ENCODE data around the gene GPRC5A. TPM values are rescaled to one million over a fixed set of nuclear protein-coding genes. Genes with fewer than 3 reads are reported as not detected.

GPRC5A gene
- total and polyA plus RNA-seq, 2 of the 13 experiments (the other 11 are each of a cell fraction or from before 2014, with no cell fraction given) = 0.27 to 3.0 TPM

DNA sequence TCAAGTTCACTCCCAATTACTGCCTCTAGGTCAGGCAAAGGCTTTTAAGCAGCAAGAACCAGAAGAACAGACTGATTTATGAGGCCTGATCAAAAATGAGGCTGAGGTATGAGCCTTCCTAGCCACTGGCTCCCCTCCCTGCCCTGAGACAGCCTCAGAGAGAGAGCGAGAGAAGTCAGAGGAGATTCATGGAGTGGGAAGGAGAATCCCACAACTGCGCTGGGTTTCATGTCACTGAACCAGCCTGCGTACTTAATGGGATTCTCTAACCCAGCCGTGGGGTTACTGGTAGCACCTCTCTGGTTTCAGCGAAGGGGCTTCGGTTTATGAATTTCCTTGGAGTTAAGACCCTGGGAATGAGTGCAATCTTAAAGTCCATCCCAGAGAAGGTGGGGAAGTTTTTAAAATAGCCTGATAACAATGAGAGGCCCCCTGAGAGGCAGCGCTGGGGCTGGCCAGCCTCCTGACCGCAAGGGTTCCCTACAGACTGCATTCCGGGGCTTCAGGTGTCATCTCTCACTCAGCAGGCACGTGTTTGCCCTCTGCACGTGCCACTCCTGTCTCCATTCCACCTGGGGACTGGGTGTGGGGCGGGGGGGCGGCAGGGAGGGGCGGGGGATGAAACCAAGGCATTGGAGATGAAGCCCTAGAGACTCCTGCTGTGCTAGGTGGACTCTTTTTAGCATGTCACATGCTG, 6.1 kb upstream of the GPRC5A start:
- H3K4me1 ChIP-seq (ENCODE audit: insufficient read depth, low read length) = peaks cover 46% of the 10 kb centered on the region
- no peaks in the 10 kb centered on the region for H3K79me2 ChIP-seq (ENCODE audit: insufficient read depth, low read length)
- H3K9me3 ChIP-seq (ENCODE audit: low read length) = no peaks in the 10 kb centered on the region
- FAIRE-seq (no peak), ATAC-seq (peak; percentile 20; the same call in 1 of the 3 replicates), DNase-seq (ENCODE audit: low spot score) (no peak)
- POLR2A ChIA-PET = no interaction called here
- TF ChIP-seq BHLHE40 (IDR thresholded peaks at IDR 0.05; ENCODE audit: low read length) (peak; percentile 74), SIN3A (IDR thresholded peaks at IDR 0.05; ENCODE audit: borderline replicate concordance, low read depth, low read length) (no peak), SOX13 (IDR thresholded peaks at IDR 0.05) (no peak), SOX13 (CRISPR knock-in tag; conservative IDR thresholded peaks at IDR 0.05 in 1 of 2, IDR thresholded peaks at IDR 0.05 in 1 of 2) (peak in 1 of 2 experiments; percentile 46; a peak in 1 of 4 replicates), ZNF136 (CRISPR knock-in tag; IDR thresholded peaks at IDR 0.05; ENCODE audit: low read depth) (no peak), ZNF382 (CRISPR knock-in tag; IDR thresholded peaks at IDR 0.05; ENCODE audit: borderline replicate concordance) (no peak), SOX6 (IDR thresholded peaks at IDR 0.05) (no peak), SOX6 (CRISPR knock-in tag; IDR thresholded peaks at IDR 0.05) (0 out of 2 replicates have a peak, but pooled peaks have one; percentile 11), ZNF556 (CRISPR knock-in tag; IDR thresholded peaks at IDR 0.05; ENCODE audit: borderline replicate concordance) (no peak), TP53 (CRISPR knock-in tag; conservative IDR thresholded peaks at IDR 0.05) (no peak)
- TF ChIP-seq, protein P1, sequence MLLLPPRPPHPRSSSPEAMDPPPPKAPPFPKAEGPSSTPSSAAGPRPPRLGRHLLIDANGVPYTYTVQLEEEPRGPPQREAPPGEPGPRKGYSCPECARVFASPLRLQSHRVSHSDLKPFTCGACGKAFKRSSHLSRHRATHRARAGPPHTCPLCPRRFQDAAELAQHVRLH (CRISPR knock-in tag; IDR thresholded peaks at IDR 0.05; ENCODE audit: borderline replicate concordance, low read depth) = no peak
- TF ChIP-seq, protein P2, sequence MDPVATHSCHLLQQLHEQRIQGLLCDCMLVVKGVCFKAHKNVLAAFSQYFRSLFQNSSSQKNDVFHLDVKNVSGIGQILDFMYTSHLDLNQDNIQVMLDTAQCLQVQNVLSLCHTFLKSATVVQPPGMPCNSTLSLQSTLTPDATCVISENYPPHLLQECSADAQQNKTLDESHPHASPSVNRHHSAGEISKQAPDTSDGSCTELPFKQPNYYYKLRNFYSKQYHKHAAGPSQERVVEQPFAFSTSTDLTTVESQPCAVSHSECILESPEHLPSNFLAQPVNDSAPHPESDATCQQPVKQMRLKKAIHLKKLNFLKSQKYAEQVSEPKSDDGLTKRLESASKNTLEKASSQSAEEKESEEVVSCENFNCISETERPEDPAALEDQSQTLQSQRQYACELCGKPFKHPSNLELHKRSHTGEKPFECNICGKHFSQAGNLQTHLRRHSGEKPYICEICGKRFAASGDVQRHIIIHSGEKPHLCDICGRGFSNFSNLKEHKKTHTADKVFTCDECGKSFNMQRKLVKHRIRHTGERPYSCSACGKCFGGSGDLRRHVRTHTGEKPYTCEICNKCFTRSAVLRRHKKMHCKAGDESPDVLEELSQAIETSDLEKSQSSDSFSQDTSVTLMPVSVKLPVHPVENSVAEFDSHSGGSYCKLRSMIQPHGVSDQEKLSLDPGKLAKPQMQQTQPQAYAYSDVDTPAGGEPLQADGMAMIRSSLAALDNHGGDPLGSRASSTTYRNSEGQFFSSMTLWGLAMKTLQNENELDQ (CRISPR knock-in tag; IDR thresholded peaks at IDR 0.05; ENCODE audit: borderline replicate concordance) = no peak
- TF ChIP-seq, protein P3, sequence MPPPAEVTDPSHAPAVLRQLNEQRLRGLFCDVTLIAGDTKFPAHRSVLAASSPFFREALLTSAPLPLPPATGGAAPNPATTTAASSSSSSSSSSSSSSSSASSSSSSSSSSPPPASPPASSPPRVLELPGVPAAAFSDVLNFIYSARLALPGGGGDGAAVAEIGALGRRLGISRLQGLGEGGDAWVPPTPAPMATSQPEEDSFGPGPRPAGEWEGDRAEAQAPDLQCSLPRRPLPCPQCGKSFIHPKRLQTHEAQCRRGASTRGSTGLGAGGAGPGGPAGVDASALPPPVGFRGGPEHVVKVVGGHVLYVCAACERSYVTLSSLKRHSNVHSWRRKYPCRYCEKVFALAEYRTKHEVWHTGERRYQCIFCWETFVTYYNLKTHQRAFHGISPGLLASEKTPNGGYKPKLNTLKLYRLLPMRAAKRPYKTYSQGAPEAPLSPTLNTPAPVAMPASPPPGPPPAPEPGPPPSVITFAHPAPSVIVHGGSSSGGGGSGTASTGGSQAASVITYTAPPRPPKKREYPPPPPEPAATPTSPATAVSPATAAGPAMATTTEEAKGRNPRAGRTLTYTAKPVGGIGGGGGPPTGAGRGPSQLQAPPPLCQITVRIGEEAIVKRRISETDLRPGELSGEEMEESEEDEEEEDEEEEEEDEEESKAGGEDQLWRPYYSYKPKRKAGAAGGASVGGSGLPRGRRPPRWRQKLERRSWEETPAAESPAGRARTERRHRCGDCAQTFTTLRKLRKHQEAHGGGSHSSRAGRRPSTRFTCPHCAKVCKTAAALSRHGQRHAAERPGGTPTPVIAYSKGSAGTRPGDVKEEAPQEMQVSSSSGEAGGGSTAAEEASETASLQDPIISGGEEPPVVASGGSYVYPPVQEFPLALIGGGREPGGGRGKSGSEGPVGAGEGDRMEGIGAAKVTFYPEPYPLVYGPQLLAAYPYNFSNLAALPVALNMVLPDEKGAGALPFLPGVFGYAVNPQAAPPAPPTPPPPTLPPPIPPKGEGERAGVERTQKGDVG (CRISPR knock-in tag; IDR thresholded peaks at IDR 0.05; ENCODE audit: borderline replicate concordance) = no peak
- CTCF ChIA-PET (ENCODE audit: low intra/inter-chr PET ratio, low total read pairs) = no interaction called here
- no peak overlapping the region for H2AFZ ChIP-seq (ENCODE audit: low read length)
- peaks cover 3 to 37% of the 10 kb centered on the region in 2 experiments; a peak in 4 of 5 replicates for H3K27me3 ChIP-seq (ENCODE audit: control insufficient read depth in 1 of 2, insufficient read depth in 2 of 2, low read length in 2 of 2)
- no peaks in the 10 kb centered on the region for H4K20me1 ChIP-seq (ENCODE audit: insufficient read depth, low read length)
- in situ Hi-C loops (cut with HindIII; ENCODE audit: extremely low pct_ligation_motif_present, low pct_unique_long_range_greater_than_20kb) = no loop called here
- no peak overlapping the region for H3K4me2 ChIP-seq (ENCODE audit: low read depth, low read length)
- no peak overlapping the region for H3K9ac ChIP-seq (ENCODE audit: insufficient read depth, low read depth, low read length)
- H3K36me3 ChIP-seq (replicated peaks in 1 of 2; ENCODE audit: control insufficient read depth in 1 of 2, insufficient read depth in 2 of 2, low read length in 2 of 2) = no peaks in the 10 kb centered on the region
- 22% methylated on average over 12 of the region's 14 CpGs for WGBS (ENCODE audit: low lambda C conversion rate)
- no peak overlapping the region for H3K27ac ChIP-seq (ENCODE audit: extremely low read length, insufficient read depth, low read length)
- no TSS peak for BruUV-seq (replicated peaks)
- intact Hi-C loops (cut with micrococcal nuclease; ENCODE audit: unreplicated experiment) = no loop called here
- H3K4me3 ChIP-seq (replicated peaks in 1 of 3; ENCODE audit: insufficient read depth in 1 of 3, low read depth in 2 of 3, low read length in 3 of 3) = no peak overlapping the region
